GM18511 (cell line): ENCODE data around the gene EME2.
"Not testable (repeated sequence)": the region's sequence is repeated elsewhere in the genome, so short reads cannot be mapped to it uniquely, and the experiment has no call there.

Source experiments
- ATAC-seq: cut with Tn5 transposase; IDR thresholded peaks from one replicate; pipeline ENCODE4 v1.9.1; 2021; ENCODE audit warnings: mild to moderate bottlenecking, moderate library complexity; ENCODE audit not compliant: unreplicated experiment

Gene EME2

DNA sequence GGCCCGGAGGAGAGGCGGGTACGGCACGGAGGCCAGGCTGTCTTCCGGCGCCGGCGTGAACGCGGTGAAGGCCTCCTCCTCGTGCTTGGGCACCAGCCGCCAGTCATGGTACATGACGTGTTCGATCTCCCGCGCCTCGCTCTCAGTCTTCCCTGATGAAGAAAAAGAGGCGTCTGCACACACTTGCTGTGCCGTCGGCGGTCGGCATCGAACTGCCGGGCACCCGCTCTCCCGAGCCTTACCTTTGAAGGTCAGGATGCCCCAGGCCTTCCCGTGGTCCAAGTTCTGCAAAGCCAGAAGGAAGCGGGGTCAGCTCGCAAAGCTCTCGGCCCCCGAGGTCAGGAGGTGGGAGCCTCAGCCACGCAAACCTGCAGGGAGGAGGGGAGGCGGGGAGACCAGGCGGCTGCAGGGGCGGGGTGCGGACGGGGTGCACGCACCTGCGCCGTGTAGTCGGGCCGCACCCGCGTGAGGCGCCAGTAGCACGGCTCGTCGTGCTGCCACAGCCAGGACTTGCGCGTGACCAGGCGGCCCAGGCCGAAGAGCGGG, at the start of gene EME2:
Gene EME2 (plus strand): TSS at position 449 of the 546 bp plus-strand sequence. CDS start 418 bp downstream, outside the sequence.
- ATAC-seq: no peak

GRCh38 chr16:1723450-1724147, 49.0 kb upstream of the EME2 start:
- ATAC-seq: no peak

- no peak for ATAC-seq
These were observed 48.1 kb upstream of the EME2 start for GRCh38 chr16:1724491-1724890.

GRCh38 chr16:1726661-1727502, 45.7 kb upstream of the EME2 start:
- ATAC-seq: no peak

- ATAC-seq: no peak
These were observed 44.7 kb upstream of the EME2 start for GRCh38 chr16:1727651-1728624.

- ATAC-seq: no peak
These were observed 43.6 kb upstream of the EME2 start for GRCh38 chr16:1729026-1729425.

- ATAC-seq: no peak
These were observed 43.2 kb upstream of the EME2 start for GRCh38 chr16:1729445-1729844.

DNA sequence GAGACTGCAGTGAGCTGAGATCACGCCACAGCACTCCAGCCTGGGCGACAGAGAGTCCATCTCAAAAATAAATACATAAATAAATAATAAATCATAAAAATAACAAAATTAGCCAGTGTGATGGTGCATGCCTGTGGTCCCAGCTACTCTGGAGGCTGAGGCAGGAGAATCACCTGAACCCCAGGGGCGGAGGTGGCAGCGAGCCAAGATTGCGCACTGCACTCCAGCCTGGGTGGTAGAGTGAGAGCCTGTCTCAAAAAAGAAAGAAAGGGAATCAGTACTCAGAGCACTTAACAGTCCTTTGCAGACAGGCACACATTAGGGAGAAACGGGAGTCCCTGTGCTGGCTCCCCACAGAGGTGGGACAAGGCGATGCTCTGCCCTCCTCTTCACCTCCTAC, 41.5 kb upstream of the EME2 start:
- no peak for ATAC-seq

- ATAC-seq: no peak
These were observed 41.0 kb upstream of the EME2 start for GRCh38 chr16:1731603-1732002.

GRCh38 chr16:1732071-1732470, 40.5 kb upstream of the EME2 start:
- ATAC-seq: no peak

DNA sequence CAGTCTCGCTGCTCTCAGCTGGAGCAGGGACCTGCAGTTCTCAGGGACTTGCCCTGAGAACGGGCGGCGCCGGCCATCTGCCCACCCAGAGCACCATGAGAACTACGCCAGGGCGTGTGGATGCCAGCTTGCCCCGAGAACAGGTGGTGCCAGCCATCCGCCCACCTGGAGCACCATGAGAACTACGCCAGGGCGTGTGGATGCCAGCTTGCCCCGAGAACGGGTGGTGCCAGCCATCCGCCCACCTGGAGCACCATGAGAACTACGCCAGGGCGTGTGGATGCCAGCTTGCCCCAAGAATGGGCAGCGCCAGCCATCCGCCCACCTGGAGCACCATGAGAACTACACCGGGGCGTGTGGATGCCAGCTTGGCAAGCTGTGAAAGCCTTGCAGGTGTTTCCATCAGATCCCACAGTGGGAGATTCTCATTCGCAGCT, 40.0 kb upstream of the EME2 start:
- ATAC-seq: not testable (repeated sequence)

DNA sequence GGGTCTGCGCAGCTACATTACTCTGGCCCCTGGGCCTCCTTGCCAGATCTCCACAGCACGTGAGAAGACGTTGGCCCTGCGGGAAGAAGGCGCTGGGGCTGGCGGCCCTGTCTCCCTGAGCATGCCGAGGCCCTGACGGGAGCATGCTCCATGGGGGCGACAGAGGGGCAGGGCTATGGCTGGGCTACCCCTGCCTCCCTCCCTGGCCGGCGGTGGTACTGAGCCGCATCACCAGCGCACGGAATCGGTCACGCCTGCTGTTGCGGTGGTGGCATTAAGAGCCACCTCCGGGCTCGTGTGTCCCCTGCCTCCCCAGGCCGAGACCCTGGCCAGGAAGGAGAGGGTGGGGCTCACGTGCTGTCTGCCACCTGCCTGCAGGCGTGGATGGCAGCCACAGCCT, 38.5 kb upstream of the EME2 start:
- ATAC-seq: no peak

DNA sequence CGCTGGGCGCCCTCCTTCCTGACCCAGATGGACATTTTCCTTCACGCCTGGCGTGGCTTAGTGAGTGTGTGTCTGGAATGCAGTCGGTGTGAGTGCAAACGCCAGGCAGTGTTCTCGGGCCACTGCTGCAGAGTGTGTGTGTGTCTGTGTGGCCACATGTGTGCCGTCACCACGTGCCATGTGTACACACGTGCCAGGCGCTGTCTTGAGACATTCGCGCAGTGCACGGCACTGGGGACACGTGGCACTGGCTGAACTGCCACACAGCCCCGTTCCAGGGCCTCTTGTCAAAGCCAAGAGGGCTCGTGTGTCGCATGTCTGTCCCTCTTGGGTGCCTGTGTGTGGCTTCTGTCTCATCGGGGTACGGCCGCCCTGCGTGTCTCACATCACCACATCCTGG, 37.8 kb upstream of the EME2 start:
- no peak for ATAC-seq

DNA sequence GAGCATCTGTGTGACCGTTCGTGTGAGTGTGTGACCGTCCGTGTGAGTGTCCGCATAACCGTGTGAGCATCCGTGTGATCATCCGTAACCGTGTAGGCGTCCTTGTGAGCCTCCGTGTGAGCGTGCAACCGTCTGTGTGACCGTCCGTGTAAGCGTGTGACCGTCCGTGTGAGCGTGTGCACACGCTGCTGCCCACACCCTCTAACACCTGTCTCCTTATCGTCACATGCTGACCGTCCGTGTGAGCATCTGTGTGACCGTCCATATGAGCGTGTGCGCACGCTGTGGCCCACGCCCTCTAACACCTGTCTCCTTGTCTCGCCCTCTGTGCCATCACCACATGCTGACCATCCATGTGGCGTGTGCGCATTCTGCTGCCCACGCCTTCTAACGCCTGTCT, 32.4 kb upstream of the EME2 start:
- ATAC-seq: no peak

DNA sequence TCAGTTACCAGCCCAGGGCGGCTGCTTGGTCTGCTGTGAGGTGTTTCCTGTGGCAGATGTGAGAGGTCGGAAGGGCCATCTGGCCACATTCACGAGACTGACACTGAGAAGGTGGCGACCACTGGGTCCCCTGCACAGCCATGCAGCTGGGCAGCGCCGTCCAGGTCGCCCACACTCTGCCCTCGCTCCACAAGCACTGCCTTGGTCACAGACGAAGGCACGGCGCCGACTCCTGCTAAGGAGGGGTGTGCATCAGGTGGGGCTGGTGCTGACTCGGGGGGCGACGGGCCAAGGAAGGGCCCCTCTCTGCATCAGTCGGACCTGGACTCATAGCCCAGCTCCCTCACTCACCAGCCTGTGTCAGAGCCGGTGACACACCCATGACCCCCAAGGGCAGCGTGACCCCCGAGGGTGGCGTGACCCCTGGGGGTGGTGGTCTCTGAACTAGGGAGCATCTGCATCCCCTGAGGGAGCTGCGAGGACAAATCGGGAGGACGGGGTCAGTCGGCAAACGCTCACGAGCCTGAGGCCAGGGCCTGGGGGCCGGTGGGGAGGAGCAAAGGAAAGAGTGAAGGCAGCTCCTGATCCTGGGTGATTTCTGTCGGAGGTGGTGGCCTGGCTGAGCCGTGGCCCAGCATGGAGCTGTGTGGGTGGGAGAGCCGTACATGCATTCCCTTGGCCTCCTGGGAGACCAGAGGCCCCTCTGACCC, 31.7 kb upstream of the EME2 start:
- no peak for ATAC-seq

GRCh38 chr16:1741553-1742165, 31.0 kb upstream of the EME2 start:
- ATAC-seq: no peak

- ATAC-seq: no peak
These were observed 29.0 kb upstream of the EME2 start for GRCh38 chr16:1743376-1744337.

DNA sequence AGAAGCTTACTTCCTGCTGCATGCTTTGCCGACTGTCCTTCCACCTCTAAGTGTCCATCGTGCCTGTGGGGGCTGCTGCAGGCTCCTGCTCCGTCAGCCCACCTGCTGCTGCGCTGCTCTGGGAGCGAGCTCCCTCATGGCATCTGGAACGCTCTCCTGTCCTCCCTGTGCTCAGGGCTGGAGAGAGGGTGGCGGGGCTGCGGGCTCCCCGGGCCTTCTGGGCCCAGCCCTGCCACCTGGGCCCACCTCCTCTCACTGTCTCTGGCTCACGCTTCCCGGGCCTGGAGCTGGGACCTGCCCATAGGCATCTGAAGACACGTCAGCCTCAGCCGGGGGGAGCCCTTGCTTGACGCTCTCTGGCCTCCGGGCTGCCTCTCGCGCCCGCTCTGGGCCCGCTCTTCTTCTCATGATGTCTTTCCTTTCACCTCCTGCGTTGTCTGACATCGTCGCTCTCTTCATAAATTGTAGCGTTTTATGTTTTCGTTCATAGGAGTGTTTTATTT, 28.2 kb upstream of the EME2 start:
- ATAC-seq: no peak
